HL-60/S4 treated with phorbol 12-myristate 13-acetate at 8.2 ng/mL for 4 days and 3 days (cell line): ENCODE measurements around the gene MGAT5B.

ENCODE experiments used
- in situ Hi-C: fragments of 300-500 bp; cut with MboI; formaldehyde crosslinking; loops from 2 replicates; pipeline ENCODE4 v1.15.0; 2022; ENCODE audit warnings: low sequenced_read_pairs

MGAT5B gene

DNA sequence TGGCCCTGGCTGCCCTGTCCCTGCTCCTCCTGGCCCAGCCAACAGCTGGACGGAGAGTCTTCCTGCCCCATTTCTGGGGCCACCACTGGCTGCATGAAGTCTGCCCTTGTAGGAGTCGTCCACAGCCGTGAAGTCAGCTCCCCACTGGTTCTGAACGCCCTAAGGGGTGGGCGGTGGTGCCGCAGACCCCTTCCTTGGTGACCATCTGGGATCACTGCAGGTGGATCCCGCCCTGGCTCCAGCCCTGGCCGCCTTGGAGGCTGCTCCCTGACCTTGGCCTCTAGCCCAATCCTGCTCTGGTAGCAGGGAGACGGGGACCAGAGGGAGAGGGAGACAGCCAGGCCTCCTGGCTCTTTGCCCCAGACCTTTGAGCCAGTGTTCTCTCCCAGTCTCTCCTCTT, 35.4 kb downstream of the MGAT5B start:
- in situ Hi-C loops = no loop called here

DNA sequence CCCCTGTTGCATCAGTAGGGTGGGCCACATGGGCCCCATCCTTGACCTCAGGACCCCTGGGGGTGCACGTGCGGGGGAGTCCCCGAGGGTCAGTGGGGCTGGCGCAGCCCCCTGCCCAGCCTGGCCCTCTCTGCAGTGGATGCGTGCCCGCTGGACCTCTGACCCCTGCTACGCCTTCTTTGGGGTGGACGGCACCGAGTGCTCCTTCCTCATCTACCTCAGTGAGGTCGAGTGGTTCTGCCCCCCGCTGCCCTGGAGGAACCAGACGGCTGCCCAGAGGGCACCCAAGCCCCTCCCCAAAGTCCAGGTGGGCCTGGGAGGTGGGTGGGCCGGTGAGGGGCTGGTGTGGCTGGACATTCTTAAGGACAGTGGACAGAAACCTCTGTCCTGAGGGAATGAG, 35.9 kb downstream of the MGAT5B start:
- in situ Hi-C loops = no loop called here

DNA sequence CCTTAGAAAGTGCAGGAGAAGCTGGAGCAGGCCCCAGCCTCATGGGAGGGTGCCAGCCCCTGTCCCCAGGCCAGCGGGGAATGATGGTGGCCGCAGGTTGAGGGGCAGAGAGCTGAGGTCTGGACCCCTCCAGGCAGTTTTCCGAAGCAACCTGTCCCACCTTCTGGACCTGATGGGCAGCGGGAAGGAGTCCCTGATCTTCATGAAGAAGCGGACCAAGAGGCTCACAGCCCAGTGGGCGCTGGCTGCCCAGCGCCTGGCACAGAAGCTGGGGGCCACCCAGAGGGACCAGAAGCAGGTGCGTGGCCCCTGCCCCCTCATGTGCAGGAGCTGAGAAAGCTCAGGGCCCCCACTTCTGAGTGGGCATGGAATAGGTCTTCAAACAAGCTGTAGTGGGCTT, 36.8 kb downstream of the MGAT5B start:
- in situ Hi-C loops = no loop called here

DNA sequence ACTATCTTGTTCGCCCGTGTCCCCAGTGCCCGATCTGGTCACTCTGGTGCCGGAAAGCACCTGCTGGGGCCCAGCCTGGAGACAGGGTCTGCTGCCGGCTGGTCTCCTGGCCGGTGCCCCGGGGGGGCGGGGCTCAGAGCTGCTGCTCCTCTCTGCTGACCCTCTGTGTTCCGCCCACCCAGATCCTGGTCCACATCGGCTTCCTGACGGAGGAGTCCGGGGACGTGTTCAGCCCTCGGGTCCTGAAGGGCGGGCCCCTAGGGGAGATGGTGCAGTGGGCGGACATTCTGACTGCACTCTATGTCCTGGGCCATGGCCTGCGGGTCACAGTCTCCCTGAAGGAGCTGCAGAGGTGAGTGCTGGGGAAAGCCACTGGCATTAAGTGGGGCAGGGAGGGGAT, 37.6 kb downstream of the MGAT5B start:
- in situ Hi-C loops = no loop called here

DNA sequence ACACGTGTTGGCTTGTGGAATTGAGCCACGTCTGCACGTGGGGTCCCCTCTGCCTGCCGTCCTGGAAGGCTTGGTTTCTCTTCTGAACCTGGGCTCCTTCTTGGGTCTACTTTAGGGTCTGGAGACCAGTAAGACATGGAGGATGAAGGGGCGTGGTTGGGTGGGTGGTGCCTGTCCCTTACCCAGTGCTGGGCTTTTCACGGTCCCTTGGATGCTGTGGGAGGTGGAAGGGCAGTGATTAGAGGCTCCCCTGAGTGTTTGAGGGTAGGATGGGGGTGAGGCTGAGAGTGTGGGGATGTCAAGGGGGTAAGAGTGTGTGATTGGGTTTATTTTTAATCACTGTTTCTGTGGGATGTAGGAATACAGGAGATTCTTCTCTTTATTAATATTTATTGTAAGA, 38.3 kb downstream of the MGAT5B start:
- in situ Hi-C loops = no loop called here

DNA sequence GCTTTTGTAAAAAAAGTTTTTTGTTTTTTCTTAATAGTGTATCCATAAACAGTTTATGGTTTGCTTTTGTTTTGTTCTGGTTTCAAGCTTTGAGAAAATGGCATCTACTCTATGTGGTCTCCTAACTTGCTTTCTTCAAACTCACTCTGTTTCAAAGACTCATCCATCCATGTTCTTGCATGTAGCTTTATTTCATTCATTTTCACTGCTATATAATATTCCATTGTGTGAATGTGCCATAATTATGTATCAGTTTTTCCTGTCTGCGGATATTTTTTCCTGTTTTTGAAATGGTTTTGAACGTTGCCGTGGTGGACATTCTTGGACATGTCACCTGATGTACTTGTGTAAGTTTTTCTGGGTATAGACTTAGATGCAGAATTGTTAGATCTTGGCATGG, 39.1 kb downstream of the MGAT5B start:
- in situ Hi-C loops = no loop called here

DNA sequence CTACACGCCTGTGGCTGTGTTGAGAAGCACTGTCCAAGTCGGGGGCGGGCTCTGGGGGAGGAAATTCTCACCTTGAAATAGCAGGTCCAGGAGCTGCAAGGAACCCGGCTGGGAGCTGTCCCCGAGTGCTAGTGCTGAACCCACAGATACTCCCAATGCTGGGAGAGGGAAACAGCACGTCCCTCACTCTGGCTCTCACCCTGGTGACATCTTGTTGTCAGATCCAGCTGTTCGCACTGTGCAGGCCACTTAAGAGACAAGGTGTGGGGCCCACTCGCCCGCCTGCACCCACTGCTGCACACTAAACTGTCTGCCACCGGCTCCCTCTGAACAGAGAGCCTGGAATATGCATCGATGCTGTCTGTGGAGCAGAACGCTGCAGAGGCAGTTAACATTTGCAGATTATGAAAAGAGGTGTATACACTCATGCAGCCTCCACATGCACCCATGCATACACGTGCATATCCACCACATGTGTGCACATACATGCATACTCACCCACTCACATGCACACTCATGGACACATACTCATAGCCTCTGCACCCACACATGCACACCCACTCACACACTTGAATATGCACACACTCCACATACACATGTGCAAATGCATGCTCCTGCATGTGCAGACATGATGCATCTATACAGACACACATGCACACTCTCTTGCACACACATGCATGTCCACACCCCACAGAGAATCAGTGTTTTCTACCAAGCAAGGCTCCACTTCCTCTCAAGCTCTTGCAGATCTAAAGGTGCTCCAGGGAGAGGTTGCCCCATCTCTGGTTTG, 42.0 kb downstream of the MGAT5B start:
- in situ Hi-C loops = no loop called here

DNA sequence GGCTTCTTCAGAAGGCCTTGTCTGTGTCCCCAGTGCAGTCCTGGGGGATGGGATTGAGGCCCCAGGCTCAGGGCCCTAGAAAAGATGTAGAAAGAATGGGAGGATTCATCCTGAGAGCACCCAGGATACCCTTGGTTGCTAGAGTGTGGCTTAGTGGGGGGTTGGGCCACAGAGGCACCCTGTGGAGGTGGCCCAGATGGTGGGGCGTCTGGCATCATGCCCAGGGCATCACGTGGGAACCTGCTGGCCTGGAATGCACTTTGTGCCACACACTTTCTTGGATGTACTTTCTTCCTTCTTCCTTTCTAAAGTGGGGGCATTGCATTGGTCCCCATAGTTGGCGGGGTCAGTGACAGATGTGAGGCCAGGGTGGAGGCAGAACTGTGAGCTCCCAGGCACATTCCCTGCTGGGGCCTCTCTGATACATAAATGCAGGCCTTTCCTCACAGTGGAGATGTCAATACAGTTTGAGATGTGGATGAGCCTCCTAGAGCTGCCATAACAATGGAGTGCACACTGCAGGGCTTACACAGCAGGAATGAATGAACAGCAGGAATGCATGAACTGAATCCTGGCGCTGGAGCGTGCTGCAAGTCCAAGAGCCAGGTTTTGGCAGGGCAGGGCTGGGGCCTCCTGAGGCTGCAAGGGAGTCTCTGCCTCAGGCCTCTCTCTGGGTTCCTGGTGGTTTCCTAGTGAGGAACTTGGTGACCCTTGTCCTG, 43.3 kb downstream of the MGAT5B start:
- in situ Hi-C loops = no loop called here

DNA sequence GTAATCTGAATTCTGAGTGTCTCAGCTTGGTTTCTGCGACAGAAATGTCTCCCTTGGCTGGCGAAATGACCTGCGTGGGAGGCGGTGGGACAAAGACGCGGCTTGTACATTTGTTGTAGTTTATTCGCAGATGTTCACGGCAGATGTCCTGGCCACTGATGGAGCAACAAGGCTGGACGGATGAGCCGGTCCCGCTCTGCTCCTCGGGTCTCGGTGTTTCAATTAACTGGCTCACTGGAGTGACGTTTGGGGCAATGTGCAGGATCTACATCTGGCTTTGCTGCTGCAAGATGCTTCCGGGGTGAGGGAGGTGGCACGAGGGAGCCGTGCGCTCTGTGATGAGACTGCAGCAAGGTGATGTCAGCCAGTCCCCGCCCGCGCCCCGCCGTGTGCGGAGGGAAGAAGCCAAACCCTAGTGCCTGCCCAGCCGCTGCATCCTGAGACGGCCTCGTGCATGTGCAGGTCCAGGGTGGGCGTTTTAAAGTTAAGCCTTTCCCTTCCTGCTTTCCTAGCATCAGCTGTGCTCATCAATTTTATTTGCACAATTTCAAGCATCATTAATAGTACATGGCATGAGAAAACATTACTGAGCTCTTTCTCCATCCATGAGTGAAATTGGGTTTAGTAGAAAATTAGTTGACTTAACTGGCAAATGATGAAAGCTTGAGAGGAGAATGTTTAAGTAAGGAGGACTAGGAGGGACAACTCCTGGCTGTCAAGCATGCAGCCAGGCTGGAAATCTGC, 44.4 kb downstream of the MGAT5B start:
- in situ Hi-C loops = no loop called here

DNA sequence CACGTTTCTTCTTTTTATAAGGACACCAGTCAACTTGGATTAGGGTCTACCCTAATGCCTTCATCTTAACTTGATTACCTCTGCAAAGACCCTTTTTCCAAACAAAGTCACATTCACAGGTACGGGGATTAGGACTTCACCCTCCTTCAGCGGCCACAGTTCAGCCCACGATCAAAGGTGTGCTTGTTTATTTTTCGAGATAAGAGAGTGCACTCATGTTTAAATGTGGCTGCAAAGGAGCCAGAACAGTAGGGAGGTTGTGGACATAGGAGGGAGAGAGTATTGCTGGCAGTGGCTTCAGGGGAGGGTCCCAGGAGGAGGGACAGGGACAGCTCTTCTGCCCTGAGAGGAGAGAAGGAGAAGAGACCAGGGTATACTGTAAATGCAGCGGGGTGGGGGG, 46.7 kb downstream of the MGAT5B start:
- in situ Hi-C loops = no loop called here

DNA sequence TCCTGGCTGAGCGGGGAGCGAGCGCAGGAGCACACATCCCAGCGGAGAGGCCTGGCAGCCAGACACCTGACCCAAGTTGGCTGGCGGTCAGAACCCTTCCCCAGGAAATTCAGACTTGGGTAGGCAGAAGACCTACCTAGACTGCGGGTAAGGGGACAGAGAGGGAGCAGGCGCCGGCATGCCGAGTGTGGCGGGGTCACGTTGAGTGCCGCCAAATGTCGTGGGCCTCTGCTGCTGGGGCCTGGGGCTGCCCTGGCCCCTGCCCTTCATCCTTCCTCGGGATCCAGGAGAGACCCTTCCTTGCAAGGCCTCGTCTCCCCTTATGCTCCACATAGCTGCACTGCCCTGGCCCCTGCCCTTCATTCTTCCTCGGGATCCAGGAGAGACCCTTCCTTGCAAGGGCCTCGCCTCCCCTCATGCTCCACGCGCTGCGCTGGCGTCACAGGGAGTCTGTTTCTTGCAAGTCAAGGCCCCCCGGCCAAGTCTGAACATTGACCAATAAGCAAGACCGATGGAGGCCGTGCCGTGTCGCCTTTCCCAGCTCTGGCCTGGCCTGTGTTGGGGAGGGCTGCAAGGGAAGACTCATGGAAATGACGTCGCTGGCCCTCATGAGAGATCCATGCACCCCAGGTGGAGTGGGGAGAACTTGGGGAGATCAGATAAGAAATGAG, 47.8 kb downstream of the MGAT5B start:
- in situ Hi-C loops = no loop called here

DNA sequence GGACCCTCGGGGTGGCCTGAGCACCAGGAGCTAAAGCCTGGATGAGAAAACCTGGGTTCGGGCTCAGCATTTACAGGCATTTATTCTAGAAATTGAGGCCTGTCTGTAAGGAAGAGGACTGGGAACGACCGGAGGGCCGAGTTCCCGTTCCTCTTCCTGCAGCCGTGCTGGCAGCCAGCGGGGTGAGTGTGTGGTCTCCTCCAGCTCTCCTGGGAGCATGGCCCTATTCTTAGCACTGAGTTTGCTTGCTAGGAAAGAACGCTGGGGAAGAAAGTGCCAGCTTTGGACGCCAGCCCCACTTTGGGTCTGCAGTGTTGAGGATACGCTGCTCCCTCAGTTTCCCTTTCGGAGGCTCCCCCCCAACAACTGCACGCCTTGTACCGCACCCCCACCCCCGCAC, 49.6 kb downstream of the MGAT5B start:
- in situ Hi-C loops = no loop called here

DNA sequence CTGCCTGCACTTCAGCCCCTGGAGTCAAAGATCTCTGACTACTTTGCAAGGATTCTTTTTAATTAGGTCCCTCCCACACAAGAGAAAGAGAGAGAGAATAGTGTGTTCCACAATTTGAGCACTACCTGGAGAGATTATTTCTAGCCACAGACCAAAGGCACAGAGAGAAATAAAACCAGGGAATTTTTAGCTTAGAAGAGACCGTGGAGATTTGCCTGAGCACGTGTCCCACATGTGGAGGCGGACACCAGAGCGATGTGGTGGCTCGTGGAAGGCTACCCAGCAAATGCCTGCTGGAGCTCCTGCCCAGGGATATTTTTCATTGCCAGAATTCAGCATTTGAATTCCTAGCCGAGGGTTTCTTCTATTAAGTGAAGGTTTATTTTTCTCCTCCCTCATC, 50.6 kb downstream of the MGAT5B start:
- in situ Hi-C loops = no loop called here

DNA sequence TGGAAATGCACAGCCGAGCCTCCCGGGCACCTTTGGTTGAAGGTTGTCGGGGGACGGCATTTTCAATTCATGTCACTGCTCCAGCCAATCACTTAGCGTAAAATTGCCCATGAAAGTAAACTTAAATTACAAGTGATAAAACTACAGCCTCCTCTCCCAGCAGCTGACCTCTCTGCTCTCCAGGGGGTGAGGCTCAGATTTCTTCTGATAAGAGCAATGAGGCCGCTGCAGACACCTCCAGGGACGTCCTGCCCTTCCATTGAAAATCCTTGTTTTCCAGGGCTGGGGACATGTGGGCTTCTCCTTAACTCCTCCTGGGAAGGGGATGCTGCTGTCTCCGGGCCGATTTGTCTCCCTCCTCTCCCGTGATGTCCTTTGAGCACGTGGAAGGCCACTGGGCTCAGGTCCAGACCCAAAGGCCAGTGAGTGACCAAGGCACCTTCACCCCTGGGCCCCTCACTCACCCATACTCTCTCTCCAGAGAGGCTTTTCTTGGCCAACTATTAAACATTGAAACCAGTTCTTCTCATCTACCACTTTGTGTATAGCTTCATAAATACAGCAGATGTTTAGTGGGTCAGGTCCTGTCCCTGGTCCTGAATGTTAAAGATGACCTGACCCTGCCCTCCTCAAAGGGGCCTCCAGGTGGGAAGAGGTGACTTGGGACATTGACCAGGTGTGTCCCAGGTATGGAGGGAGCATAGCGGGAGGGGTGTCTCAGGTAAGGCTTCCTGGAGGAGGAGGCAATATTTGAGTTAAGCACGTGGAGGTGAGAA, 52.3 kb downstream of the MGAT5B start:
- in situ Hi-C loops = no loop called here

DNA sequence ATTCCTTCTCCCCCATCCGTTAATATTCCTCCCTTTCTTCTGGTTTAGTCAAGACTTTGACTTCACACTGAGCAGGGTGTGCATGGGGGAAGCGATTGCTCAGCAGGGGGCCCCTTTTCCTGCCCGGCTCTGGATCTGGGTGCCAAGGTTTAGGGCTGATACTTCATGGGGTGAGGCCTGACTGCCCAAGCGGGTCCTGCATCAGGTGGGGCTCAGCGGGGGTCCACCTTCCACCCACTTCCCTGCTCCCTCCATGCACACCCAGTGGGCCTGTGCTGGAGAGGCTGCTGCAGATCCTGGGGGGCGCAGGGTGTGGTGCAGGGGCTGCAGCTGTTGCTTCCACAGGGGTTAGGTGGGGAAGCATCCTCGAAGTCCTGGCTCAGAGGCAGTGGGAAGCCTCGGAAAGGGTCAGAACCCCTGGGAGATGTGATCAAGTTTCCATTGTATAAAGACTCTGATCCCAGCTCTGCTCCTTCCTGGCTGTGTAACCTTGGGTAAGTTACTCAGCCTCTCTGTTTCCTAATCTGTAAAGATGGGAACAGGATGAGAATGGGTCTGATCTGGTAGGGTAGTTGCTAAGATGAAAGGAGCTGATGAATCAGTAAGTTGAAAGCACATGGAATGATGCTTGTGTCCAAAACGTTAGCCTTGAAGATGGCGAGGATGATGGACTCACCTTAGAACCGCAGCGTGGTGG, 53.3 kb downstream of the MGAT5B start:
- in situ Hi-C loops = no loop called here

DNA sequence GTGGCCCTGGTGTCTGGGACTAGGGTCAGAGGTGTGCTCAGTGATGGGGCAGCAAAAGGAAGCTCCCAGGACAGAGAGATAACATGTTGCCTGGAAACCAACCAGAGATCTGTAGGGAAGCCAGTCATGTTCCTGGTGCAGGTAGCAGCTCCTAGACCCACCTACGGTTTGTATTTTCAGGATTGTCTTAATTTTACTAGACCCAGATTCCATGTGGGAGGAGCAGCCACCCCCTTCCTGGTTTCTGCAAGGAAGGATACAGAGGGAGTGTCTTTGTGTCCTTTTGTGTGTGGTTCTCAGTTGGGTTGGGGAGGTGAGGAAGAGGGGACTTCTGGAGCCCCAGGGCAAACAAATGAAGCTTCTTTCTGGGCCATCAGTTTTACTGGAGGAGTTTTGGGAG, 53.9 kb downstream of the MGAT5B start:
- in situ Hi-C loops = no loop called here

DNA sequence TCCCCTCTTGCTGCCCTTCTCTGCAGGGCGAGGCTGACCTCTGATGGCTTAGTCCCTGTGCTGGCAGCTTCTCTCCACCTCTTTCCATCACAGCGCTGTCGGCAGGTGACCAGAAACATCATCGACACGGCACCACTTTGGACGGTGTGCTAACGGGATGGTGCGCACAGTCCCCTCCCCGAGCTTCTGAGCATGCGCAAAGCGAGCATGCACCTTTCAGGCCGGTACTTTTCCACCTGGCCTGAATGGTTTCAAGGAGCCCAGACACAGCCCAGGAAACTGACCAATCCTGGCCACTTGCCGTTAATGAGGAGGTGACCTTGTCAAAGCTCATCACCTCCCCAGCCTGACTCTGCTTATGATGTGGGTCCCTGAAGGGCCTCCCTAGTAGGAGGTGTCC, 54.8 kb downstream of the MGAT5B start:
- in situ Hi-C loops = no loop called here

DNA sequence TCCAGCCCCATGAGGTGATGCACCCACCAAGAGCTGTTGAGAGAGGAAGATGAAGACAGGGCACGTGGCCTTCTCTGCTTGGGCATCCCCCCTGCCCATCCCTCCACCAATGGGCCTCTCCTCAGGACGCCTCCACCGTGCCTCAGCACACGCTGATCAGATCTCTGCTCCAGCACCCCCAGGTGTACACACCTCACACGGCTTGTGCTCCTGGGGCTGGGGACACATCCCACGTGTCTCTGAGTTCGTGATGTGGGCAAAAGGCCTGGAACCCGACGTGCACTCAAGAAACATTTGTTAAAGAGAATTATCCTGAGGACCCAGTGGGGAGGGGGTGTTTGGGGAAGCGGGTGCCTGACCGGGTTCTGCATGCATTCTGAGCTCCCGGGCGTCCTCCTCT, 55.3 kb downstream of the MGAT5B start:
- in situ Hi-C loops = no loop called here

DNA sequence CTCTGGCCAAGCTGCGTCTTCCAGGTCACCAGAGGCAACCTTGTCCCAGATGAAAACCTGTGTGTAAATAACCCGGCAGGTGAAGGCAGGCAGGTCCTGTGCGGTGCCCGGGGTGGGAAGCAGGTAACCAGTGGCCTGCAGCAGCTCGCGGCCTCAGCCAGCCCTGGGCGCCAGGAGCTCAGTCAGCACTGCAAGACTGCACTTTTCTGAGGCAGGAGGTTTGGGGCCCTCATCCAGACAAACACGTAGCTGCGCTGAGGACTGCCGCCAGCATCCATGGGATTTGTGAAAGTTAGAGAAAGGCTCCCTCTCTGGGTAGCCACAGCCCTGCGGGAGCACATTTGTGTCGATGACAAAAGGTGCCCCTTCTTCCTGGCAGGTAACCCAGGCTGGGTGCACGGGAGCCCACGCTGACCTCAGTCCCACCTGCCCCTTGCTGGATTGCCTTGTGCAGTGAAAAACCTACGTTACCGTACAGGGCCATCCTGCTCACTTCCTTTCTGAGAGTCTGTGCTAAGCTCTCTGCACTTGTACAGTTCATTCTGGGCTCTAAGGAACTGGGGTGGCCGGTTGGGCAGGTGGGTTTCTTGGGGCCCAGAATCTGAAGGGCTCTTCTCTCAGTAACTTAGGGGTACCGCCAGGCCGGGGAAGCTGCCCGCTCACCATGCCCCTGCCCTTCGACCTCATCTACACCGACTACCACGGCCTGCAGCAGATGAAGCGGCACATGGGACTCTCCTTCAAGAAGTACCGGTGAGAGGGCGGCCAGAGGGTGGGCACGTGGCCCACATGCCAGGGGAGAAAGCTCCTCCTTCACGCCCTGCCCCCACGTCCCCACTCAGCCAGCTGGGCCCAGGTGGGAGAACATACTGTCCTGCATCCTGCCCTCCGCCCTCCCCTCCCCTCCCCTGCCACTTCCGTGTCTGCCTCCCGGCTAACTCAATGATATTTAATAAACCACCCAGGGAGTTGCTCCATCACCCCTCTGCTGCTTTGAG, 56.4 kb downstream of the MGAT5B start:
- in situ Hi-C loops = no loop called here
